ENCODE data around the gene WDSUB1. TPM values are rescaled to one million over a fixed set of nuclear protein-coding genes. Genes with fewer than 3 reads are reported as not detected.

The WDSUB1 gene
- total and polyA plus RNA-seq, 9 of the 15 experiments (the other 6 are each of a cell fraction or from before 2014, with no cell fraction given) = 5.2 to 13.7 (median 9.4) TPM

DNA sequence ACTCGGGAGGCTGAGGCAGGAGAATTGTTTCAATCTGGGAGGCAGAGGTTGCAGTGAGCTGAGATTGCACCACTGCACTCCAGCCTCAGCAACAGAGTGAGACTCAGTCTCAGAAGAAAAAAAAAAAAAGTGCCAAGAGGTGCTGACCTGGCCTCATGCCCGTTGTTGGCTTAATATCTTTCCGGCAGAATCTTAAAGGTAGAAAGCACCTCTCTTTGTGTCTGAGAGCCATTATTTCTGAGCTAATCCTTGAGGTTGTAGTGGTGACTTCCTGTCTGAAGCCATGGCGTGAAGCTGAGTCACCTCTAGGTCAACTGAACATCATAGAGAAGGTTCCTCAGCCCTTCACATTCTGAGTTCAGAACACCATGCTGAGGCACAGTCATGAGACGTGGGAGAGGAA, 60.4 kb downstream of the WDSUB1 start:
- BruUV-seq (replicated peaks) = no TSS peak
- WGBS (ENCODE audit: insufficient coverage, low coverage, missing lambda C conversion rate) = 17% methylated on average over 5 of the region's 5 CpGs
- Histone ChIP-seq H3K27me3 (ENCODE audit: control insufficient read depth in 2 of 2, insufficient read depth in 2 of 2, low read length in 2 of 2) (peaks cover 0 to under 1% of the 10 kb centered on the region in 2 experiments; a peak in 1 of 5 replicates), H3K4me1 (replicated peaks in 1 of 2; ENCODE audit: control insufficient read depth in 2 of 2, insufficient read depth in 2 of 2, low read length in 2 of 2) (peaks cover 6 to 7% of the 10 kb centered on the region in 2 experiments), H3K4me3 (no peak overlapping the region), H3K27ac (ENCODE audit: extremely low read depth, low read depth, low read length) (peak overlapping the region; percentile 25; the same call in 1 of the 3 replicates), H3K79me2 (ENCODE audit: control insufficient read depth, insufficient read depth, low read length) (no peaks in the 10 kb centered on the region), H4K20me1 (replicated peaks; ENCODE audit: control insufficient read depth, insufficient read depth, low read length) (no peaks in the 10 kb centered on the region), H3K9me1 (ENCODE audit: control insufficient read depth, insufficient read depth, low read length) (no peaks in the 10 kb centered on the region), H3K9ac (ENCODE audit: insufficient read depth in 1 of 2, low read depth in 2 of 2, low read length in 2 of 2) (no peak overlapping the region), H3K9me3 (replicated peaks; ENCODE audit: control insufficient read depth, insufficient read depth, low read depth, low read length) (no peaks in the 10 kb centered on the region), H2AFZ (ENCODE audit: low read depth, low read length) (peak overlapping the region; percentile 79), H3K4me2 (ENCODE audit: insufficient read depth, low read length) (no peak overlapping the region), H3K36me3 (ENCODE audit: control insufficient read depth, insufficient read depth, low read length) (no peaks in the 10 kb centered on the region)
- intact Hi-C loops (cut with micrococcal nuclease) = no loop called here
- DNase-seq (ENCODE audit: extremely low read depth in 1 of 4, low spot score in 3 of 4) = peak; percentile 33 to 67 (median 52)
- peak; percentile 83 for ATAC-seq
- peak; percentile 90 for FAIRE-seq
- ChIA-PET CTCF (ENCODE audit: low intra/inter-chr PET ratio) (no interaction called here), POLR2A (interaction anchor here (0.6 to 1.1 kb wide), 4 partner anchors 9 to 371 kb away, joined by 3 read pairs; no protein-coding TSS in a partner anchor)
- in situ Hi-C loops (cut with MboI) = no loop called here
- TF ChIP-seq NCOA1 (IDR thresholded peaks at IDR 0.05; ENCODE audit: low read depth) = peak; percentile 47; the same call in 1 of the 2 replicates
- TF ChIP-seq, protein P1, sequence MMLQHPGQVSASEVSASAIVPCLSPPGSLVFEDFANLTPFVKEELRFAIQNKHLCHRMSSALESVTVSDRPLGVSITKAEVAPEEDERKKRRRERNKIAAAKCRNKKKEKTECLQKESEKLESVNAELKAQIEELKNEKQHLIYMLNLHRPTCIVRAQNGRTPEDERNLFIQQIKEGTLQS (IDR thresholded peaks at IDR 0.05) = peak; percentile 80
- TF ChIP-seq, protein P1 (CRISPR knock-in tag; conservative IDR thresholded peaks at IDR 0.05) = no peak
- TF ChIP-seq NR2C2 (CRISPR knock-in tag; IDR thresholded peaks at IDR 0.05) = no peak
- peak; percentile 82 for TF ChIP-seq NR2C2 (tag; IDR thresholded peaks at IDR 0.05)
- TF ChIP-seq ZNF232 (CRISPR knock-in tag; IDR thresholded peaks at IDR 0.05) = no peak
- TF ChIP-seq ZNF436 (CRISPR knock-in tag; IDR thresholded peaks at IDR 0.05) = no peak
- TF ChIP-seq, protein P2, sequence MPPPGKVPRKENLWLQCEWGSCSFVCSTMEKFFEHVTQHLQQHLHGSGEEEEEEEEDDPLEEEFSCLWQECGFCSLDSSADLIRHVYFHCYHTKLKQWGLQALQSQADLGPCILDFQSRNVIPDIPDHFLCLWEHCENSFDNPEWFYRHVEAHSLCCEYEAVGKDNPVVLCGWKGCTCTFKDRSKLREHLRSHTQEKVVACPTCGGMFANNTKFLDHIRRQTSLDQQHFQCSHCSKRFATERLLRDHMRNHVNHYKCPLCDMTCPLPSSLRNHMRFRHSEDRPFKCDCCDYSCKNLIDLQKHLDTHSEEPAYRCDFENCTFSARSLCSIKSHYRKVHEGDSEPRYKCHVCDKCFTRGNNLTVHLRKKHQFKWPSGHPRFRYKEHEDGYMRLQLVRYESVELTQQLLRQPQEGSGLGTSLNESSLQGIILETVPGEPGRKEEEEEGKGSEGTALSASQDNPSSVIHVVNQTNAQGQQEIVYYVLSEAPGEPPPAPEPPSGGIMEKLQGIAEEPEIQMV (tag; conservative IDR thresholded peaks at IDR 0.05; ENCODE audit: low read depth) = no peak
- peak in 1 of 2 experiments; percentile 31; a peak in 1 of 4 replicates for TF ChIP-seq RCOR1 (IDR thresholded peaks at IDR 0.05; ENCODE audit: borderline replicate concordance in 1 of 2, low read depth in 2 of 2, low read length in 2 of 2)
- no peak for TF ChIP-seq SETDB1 (IDR thresholded peaks at IDR 0.05; ENCODE audit: low read length)
- no peak for TF ChIP-seq ASH1L (IDR thresholded peaks at IDR 0.05; ENCODE audit: borderline replicate concordance, low read depth, partially characterized antibody)
- TF ChIP-seq PURB (CRISPR knock-in tag; IDR thresholded peaks at IDR 0.05; ENCODE audit: low read depth) = no peak
- TF ChIP-seq ATF1 (CRISPR knock-in tag; IDR thresholded peaks at IDR 0.05) = no peak
- 0 out of 2 replicates have a peak, but pooled peaks have one; percentile 15 for TF ChIP-seq ATF1 (tag; IDR thresholded peaks at IDR 0.05)
- TF ChIP-seq SMAD1 (IDR thresholded peaks at IDR 0.05; ENCODE audit: low read depth, low read length, partially characterized antibody) = no peak
- peak; percentile 52; the same call in 1 of the 2 replicates for TF ChIP-seq CREM (IDR thresholded peaks at IDR 0.05; ENCODE audit: low read depth)
- peak; percentile 79 for TF ChIP-seq FOSL1 (tag; conservative IDR thresholded peaks at IDR 0.05)
- no peak for TF ChIP-seq POLR2G (IDR thresholded peaks at IDR 0.05; ENCODE audit: low read depth, low read length)
- no peak for TF ChIP-seq PRPF4 (IDR thresholded peaks at IDR 0.05; ENCODE audit: insufficient read depth, low read depth, low read length, poor library complexity, severe bottlenecking)
- 0 out of 2 replicates have a peak, but pooled peaks have one; percentile 29 for TF ChIP-seq MAFG (tag; conservative IDR thresholded peaks at IDR 0.05)
- no peak for TF ChIP-seq PRMT5 (CRISPR knock-in tag; IDR thresholded peaks at IDR 0.05)

Measured in K562 (cell line).